Inferior parietal cortex (tissue), 1 donor: ENCODE data around the gene PPP1R7.
"Not testable (repeated sequence)": the region's sequence is repeated elsewhere in the genome, so short reads cannot be mapped to it uniquely, and the experiment has no call there.

Experiments used
- DNase-seq: peaks from one replicate; pipeline ENCODE4 v3.0.0-alpha.2; 2016; ENCODE audit errors: extremely low spot score

The PPP1R7 gene

DNA sequence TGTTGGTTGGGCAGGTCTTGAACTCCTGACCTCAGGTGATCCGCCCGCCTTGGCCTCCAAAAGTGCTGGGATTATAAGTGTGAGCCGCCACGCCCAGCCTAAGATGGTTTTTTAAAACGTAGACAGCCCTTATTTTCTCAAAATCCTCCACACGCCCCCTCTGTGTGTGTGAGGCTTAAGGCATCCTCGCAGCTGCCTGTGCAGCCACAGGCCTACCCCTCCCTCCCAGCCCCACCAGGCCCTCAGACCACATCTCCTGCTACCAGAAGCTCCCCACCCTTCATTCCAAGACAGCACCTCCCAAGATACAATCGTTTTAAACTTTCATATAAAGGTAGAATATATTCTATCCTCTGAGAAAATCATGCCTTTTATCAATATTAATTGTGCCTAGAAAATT lies 43.0 kb downstream of the PPP1R7 start:
- DNase-seq, result no peak

DNA sequence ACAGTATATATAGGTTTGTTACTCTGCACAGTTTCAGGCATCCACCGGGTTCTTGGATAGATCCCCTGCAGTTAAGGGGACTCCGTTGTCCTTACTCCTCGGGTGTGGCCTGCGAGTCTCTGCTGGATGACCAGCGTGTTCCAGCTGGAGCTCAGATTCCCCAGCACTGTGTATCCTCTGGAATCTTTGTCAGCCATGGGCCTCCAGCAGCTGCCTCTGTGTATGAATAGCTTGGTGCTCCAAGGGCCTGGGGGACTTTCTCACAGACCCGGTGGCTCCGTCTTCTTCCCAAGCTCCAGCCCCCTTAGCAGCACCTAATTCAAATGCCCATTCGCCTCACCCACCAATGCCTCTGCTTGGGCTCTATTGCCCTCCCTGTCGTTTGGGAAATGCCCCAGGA lies 44.5 kb downstream of the PPP1R7 start:
- no peak for DNase-seq

DNA sequence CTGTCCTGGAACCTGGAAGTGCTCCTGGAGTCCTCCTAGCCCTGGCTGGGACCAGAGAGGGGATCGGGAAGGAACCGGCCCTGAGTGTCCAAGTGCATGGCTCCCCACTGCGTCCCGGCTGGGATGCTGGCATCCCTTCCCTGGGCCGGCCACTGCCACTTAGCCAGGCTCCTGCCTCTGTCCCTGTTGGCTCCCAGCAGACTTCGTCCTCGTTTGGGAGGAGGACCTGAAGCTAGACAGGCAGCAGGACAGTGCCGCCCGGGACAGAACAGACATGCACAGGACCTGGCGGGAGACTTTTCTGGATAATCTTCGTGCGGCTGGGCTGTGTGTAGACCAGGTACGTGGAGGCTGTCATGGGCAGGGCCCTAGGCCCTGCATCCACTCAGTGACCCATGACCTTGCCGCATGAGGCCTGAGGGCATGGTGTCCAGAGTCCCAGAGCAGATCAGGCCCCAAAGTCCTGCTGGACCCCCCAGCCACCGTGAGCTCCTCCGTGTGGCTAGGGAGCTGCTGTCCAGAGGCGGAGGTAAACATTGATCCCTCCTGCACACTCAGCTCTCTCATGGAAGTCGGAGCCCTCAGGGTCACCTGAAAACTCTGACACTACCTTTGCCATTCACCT lies 45.4 kb downstream of the PPP1R7 start:
- DNase-seq, result no peak

DNA sequence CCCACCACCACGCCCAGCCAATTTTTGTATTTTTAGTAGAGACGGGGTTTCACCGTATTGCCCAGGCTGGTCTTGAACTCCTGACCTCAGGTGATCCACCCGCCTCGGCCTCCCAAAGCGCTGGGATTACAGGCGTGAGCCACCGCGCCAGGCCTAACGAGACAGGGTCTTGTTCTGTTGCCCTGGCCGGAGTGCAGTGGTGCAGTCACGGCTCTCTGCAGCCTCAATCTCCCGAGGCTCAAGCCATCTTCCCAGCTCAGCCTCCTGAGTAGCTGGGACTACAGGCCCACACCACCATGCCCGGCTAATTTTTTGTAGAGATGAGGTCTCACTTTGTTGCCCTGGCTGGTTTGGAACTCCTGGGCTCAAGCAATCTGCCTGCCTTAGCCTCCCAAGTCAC lies 47.0 kb downstream of the PPP1R7 start:
- DNase-seq, result not testable (repeated sequence)

DNA sequence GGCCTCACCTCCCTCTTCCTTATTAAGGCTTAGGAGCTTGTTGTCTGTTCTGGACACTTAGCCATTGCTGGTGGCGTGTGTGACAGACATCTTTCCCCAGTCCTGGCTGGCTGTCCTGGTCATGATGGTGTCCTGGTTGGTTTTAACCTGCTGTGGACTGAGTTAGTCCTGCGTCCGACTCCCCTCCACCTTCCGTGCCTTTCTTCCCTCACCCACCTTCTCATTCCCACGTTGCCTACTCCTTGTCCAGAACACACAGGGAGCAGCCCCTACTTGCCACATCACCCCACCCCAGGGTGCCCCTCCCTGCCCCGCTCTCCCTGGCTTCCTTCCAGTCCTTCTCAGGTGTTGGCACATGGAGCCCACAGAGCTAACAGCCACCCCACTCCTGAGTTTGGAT lies 47.7 kb downstream of the PPP1R7 start:
- no peak for DNase-seq

DNA sequence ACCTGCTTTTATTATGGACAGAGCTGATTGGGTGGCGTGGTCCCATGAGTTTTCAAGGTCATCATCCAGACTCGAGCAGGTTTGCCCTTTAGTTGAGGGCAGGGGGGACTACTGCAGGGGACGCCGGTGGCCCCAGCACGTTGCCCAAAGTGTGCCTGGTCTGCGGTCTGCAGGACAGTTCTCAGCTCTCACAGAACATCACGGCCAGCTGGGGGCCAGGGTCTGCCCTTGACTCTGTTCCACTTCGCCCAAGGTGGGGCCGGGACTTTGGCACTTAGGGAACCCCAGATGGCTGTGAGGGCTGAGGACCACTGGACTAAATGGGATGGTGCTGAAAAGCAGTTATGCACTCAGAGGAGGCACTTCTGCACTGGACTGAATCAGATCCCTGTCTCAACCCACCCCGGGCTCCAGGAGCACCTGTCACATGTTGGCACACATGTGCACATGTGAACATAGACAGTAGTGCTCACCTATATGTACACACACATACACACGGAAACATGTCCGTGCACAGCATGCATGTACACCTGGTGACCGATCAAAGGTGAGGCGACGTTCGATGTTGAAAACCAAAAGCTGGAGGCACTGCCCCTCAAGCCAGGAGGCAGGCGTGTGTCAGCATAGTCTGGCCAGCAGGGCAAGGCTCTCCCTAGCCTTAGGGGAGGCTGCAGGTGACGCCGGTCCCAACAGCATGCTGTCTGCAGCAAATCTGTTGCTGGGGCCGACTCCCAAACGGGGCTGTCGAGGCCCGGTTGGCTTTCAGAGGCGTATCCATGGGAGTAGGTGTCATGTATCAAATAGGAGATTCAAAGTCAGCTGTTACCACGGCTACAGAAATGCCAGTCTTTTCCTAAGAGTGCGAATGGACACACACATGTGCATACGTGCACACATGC lies 48.4 kb downstream of the PPP1R7 start:
- DNase-seq, result no peak

DNA sequence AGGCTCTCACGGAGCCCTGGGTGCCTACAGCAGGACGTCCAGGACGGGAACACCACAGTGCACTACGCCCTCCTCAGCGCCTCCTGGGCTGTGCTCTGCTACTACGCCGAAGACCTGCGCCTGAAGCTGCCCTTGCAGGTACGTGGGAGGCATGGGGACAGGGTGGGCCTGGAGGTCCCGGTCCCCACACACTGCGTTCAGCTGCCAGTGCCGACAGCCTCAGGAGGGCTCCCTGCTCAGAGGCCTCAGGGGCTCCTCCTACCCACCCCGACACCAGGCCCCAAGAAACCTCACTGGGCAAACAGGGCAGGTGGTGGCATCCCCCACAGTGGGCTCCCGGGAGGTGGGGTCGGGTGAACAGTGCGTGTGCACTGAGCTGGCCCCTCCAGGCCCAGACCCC lies 49.0 kb downstream of the PPP1R7 start:
- no peak for DNase-seq

DNA sequence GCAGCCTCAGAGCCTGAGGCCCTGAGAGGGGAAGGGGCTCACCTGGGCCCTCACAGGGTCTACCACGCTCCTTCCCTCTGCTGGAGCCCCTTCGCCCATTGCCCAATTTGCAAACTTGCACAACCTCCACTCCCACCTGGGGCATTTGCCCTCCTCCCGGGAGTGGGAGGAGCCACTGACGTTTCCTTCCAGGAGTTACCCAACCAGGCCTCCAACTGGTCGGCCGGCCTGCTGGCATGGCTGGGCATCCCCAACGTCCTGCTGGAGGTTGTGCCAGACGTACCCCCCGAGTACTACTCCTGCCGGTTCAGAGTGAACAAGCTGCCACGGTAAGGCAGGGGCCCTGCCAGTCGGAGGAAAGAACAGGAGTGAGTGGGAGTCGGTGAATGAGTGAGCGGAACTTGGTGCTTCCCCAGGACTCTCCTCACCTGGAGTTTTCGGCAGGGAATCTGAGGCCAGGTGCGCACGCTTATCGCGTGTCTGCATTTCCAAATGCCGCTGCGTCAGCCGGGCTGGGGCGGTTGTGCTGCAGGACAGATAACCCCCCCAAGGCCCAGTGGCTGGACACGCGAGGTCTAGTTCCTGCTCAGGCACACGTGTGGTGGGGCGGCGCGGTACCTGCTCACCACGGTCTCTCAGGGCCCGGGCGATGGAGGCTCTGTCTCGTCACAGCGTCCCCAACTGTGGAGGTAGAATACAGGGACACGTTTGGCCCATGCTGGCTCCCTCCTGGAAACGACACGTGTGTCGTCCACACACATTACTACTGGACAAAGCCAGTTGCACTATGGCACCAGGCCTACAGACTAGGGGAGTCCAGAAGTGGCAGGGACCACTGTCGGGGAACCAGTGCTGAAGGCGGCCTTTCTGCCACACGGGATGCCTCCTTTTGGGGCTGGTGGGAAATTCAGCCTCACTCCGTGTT lies 49.9 kb downstream of the PPP1R7 start:
- DNase-seq, result no peak

DNA sequence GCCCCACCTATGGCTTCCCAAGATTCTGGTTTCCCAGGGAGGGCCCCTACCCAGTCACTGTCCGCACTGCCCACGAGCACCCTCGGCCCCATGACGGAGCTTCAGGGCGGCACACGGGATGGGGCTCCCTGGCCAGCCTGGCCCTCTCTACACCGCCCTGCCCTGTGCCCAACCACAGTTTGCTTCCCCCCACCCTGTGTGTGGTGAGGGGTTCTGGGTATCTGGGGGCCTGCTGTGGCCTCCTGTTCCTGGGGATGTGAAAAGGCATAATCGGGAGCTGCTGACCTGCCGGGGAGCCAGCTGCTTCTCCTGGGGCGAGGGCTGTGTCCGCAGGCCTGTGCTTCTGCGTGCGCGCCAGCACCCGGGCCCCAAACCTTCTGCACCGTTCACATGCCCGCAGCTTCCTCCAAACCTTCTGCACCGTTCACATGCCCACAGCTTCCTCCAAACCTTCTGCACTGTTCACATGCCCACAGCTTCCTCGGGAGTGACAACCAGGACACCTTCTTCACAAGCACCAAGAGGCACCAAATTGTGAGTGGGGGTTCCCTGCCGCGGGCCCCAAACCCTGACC lies 50.6 kb downstream of the PPP1R7 start:
- no peak for DNase-seq

DNA sequence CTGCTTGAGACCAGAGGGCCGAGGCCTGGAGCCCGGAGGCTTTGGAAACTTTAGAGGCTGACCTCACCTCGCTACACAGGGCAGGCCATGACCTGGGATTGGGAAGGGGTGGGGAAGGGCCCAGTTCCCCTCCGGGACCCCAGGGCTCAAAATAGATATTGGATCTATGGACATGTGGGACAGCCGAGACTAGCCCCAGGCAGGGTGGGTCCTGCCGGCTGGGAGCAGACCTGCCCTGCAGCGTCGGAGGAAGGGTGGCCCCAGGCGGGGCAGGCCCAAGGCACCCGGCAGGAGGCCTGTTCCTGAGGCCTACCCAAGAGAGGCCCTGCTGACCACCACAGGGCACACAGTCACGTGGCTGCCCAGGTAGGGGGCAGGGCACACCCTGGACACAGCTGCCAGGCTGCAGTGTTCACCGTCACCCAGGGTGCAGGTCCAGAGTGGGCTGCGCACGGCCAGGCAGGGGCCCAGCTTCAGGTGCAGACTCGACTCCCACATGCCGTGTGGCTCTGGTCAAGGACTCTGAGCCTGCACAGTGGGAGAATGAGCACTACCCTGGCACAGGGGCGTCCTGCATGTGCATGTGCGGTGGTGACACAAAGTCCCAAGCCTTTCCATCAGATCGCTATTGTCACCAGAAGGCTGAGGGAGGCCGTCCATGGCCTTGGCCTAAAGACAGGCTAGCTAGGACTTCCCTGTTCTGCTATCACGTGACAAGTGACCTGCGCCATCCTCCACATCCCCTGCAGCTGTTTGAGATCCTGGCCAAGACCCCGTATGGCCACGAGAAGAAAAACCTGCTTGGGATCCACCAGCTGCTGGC lies 51.4 kb downstream of the PPP1R7 start:
- no peak for DNase-seq

DNA sequence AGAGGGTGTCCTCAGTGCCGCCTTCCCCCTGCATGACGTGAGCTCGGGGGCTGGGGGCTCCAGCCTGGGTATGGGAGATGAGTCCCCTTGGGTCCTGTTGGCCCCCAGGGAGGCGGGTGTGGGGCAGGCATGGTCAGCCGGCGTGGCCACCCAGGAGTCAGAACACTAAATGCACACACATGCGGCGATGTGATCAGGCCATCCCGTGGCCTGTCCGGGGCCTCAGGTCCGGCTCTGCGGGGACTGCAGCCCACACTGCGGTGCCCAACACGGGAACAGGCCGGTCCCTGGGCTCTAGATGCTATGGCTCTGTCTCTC lies 52.0 kb downstream of the PPP1R7 start:
- no peak for DNase-seq

DNA sequence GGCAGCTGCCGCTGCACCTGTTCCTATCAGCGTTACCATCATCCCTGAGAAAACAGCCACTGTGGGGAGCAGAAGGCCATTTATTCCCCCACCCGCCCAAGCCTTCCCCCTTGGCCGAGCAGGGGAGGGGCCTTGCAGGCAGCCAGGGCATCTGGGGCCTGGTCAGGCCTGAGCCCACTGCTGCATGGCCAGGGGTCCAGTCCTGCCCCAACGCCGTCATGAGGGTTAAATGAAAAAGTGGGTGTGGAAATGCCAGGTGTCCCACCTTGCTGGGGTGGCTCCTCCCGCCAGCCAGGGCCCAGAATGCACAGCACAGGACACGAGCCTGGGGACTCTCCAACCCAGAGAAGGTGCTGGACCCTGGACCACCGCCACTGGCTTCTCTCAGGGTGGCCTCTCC lies 52.4 kb downstream of the PPP1R7 start:
- DNase-seq, result no peak

DNA sequence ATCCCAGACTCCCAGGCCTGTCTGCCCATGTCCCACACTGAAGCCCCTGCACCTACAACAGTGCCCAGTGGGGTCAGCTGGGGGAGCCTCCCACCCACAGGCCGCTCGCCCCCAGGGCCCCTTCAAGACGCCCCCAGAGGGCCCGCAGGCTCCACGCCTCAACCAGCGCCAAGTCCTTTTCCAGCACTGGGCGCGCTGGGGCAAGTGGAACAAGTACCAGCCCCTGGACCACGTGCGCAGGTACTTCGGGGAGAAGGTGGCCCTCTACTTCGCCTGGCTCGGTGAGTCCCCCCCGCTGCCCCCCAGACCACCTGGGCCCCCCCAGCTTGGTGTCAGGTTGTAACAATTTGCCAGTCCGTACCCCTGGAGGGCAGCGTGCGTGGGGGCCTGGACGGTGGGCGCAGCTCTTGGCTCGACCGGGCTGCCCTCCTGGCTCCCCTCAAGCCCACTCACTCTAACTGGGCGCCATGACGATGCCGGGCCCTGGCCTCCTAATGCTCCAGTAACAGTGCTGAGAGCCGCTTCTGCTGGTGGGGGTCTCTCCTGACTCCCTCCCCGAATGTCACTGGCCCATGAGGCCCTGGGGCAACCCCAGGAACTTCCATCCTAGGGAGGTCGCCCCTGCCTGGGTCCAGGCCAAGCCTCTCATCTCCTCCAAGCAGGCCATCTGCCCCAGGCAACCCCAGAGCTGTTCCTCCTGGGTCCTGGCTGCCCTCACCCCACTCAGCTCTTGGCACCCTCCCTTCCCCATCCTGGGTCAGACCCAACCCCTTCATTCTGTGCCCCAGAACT lies 53.1 kb downstream of the PPP1R7 start:
- DNase-seq, result no peak

DNA sequence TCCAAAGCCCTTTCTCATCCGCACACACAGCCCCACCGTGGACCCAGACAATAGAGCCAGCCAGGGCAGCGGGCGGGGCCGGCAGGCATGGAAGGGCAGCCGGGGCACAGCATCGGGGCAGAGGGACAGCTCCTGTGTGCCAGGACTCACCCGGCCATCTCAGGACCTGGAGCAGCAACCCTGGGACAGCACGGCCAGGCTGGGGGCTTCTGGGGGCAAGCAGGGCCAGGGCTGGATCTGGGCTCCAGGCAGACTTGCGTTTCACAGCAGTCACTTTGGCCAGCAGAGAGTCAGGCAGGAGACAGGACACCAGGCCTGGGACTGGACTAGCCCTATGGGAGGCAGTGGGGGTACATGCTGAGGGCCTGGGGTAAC lies 53.7 kb downstream of the PPP1R7 start:
- no peak for DNase-seq

DNA sequence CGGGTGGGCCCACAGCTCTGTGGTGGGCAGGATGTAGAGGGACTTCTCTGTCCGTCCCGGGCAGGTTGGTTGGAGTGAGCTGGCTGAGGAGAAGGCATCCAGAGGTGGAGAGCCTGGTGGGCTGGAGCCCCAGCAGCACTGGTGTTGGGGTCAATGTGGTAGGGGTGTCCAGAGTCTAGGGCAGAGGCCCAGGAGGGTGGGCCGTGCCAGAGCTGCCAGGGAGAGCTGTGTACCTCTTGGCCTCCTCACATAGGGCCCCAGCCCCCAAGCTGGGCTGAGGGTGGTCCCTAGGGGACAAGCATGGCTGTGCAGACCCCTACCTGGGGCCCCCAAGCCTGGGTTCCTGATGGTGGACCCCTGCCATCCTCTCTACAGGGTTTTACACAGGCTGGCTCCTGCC lies 54.2 kb downstream of the PPP1R7 start:
- DNase-seq, result no peak

DNA sequence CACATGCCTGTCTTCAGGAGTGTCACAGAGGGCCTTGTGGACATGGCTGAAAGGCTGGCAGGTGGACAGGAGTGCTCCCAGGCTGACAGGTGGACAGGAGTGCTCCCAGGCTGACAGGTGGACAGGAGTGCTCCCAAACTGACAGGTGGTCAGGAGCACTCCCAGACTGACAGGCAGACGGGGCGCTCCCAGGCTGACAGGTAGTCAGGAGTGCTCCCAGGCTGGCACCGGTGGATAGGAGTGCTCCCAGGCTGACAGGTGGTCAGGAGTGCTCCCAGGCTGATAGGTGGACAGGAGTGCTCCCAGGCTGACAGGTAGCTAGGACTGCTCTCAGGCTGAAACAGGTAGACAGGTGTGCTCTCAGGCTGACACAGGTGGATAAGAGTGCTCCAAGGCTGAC lies 54.8 kb downstream of the PPP1R7 start:
- no peak for DNase-seq

DNA sequence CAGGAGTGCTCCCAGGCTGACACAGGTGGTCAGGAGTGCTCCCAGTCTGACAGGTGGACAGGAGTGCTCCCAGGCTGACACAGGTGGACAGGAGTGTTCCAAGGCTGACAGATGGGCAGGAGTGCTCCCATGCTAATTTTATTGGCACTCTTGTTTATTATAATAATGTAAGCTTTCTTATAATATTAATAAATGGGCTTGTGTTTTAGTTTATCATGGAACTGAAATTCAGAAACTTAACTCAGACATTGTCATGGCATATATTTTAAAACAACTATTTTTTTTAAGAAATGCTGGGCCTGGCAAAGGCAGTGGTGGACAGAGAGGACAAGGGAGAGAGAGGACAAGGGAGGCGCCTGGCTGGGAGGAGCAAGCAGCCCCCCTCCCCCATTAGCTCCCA lies 56.9 kb downstream of the PPP1R7 start:
- no peak for DNase-seq

DNA sequence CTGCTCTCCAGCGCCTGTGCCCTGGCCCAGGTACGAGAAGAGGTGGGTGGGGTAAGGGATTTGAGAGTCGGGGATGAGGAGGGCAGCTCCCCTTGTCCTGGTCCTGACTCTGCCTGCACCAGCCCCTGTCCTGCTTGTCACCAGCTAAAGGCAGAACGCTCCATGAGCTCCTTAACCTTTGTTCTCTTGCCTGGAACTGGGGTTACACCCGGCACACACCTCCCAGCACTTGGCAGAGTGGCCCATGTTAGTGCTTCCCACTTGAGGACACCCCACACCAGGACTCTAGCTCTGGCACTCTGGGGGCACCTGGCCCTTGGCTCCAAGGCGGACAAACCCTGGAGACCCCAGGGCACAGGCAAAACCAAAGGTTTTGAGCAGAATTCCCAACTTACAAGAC lies 57.4 kb downstream of the PPP1R7 start:
- DNase-seq, result no peak

DNA sequence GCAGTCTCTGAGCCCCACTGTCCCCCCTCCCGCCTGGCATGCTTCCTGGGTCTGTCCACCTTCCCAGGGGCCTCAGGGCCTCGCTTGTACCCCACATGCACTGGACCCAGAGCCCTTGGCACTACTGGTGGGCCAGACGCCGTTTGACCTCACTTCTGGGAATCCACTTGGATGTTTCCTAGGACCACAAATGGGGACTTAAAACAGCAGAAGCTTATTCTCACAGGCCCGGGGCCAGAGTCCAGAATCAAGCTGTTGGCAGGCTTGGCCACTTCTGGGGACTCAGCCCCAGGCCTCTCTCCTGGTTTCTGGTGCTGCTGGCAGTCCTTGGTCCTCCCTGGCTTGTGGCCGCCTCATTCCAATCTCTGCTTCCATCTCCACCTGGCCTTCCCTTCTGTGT lies 57.8 kb downstream of the PPP1R7 start:
- no peak for DNase-seq

DNA sequence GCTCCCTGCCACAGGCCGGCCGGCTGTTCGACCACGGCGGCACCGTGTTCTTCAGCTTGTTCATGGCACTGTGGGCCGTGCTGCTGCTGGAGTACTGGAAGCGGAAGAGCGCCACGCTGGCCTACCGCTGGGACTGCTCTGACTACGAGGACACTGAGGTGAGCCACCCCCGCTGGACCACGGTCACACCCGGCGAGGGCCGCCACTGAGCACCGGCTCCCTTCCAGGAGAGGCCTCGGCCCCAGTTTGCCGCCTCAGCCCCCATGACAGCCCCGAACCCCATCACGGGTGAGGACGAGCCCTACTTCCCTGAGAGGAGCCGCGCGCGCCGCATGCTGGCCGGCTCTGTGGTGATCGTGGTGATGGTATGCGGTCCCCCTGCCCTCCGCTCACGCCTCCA lies 59.0 kb downstream of the PPP1R7 start:
- DNase-seq, result no peak

DNA sequence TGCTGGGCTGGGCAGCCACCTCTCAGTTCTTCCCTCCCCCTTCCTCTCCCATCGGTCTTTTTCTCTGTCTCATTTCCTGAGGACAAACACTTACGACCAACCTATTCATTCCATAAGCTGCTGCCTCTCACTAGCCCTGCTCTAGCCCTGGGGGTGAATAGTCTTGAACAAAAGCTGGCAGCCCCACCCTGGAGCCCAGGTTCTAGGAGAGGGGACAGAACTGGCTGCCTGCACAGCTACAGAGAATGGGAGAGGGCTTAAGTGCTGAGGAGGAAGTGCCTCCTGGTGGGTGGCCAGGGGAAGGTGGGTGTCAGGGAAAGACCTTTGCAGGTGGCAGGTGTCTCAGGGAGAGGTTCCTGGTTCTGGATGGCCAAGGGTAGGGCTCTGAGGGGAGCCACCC lies 61.0 kb downstream of the PPP1R7 start:
- DNase-seq, result no peak
